ENCODE measurements around the gene BRPF3. TPM values are rescaled to one million over a fixed set of nuclear protein-coding genes. Genes with fewer than 3 reads are reported as not detected.
"Not testable (repeated sequence)": the region's sequence is repeated elsewhere in the genome, so short reads cannot be mapped to it uniquely, and the experiment has no call there.

Gene BRPF3
- total RNA-seq, 4 donors from 2014 or later: 14.9 to 35.5 (median 28.2) TPM

GRCh38 chr6:36216559-36216958 is 20.0 kb downstream of the BRPF3 start:
- in situ Hi-C loops (cut with MboI; ENCODE audit: low sequenced_read_pairs in 4 of 4): no loop called here
- Histone ChIP-seq H3K4me1 (no peaks in the 10 kb centered on the region), H3K36me3 (peaks cover under 1 to 84% of the 10 kb centered on the region in 2 donors), H3K4me3 (no peak overlapping the region), H3K27me3 (no peaks in the 10 kb centered on the region), H3K9me3 (no peaks in the 10 kb centered on the region), H3K27ac (no peak overlapping the region)
- no peak for TF ChIP-seq CTCF (IDR thresholded peaks at IDR 0.05 in 4 of 5, conservative IDR thresholded peaks at IDR 0.05 in 1 of 5)
- TF ChIP-seq POLR2A (IDR thresholded peaks at IDR 0.05): no peak
- ATAC-seq: no peak
- intact Hi-C loops (cut with DNase I; ENCODE audit: low total_unique reads): no loop called here
- no peak for DNase-seq

DNA sequence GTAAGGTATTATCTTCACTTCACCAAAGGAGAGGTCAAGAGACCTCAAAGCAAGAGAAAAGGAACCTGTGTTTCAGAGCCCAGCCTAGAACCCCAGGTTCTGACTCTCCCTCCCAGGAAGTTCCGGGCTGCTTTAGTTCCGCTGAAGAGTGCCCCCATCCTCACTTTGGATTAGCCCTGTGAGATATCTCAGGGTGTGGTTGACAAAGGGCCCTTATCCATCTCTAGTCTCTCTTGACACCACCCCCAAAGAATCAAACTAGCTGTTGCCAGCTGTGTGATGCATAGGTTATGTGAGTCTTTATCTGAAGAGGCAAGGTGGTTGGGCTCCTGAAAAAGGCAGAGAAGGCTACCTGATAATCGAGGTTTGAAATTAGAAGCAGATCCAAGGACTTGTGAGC is 20.6 kb downstream of the BRPF3 start:
- in situ Hi-C loops (cut with MboI; ENCODE audit: low sequenced_read_pairs in 4 of 4): no loop called here
- no peaks in the 10 kb centered on the region for H3K4me1 ChIP-seq
- H3K27me3 ChIP-seq: no peaks in the 10 kb centered on the region
- DNase-seq (no peak), ATAC-seq (no peak)
- intact Hi-C loops (cut with DNase I; ENCODE audit: low total_unique reads): no loop called here
- H3K4me3 ChIP-seq: no peak overlapping the region
- no peaks in the 10 kb centered on the region for H3K9me3 ChIP-seq
- peaks cover 0 to 81% of the 10 kb centered on the region in 2 donors for H3K36me3 ChIP-seq
- TF ChIP-seq CTCF (IDR thresholded peaks at IDR 0.05 in 4 of 5, conservative IDR thresholded peaks at IDR 0.05 in 1 of 5) (no peak), POLR2A (IDR thresholded peaks at IDR 0.05) (no peak)
- H3K27ac ChIP-seq: no peak overlapping the region

DNA sequence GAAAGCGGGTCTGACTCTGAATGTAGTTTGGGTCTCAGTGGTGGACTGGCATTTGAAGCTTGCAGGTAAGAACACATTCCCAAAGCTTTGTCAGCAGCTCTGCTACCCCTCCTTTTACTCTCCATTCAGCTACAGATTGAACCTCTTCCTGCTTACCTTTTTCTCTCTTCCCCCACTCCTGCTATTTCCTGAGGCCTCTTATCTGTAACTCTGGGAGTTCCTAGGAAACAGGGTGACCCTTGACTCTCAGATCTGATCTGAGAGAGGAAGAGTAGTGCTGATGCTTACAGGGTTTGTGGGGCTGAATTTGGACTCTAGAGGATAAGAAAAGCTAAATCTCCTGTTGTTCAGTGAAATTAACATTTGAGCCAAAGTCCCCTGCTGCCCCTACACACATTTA is 21.4 kb downstream of the BRPF3 start:
- intact Hi-C loops (cut with DNase I; ENCODE audit: low total_unique reads) (no loop called here), in situ Hi-C loops (cut with MboI; ENCODE audit: low sequenced_read_pairs in 4 of 4) (no loop called here)
- Histone ChIP-seq H3K27ac (no peak overlapping the region), H3K9me3 (no peaks in the 10 kb centered on the region), H3K4me3 (no peak overlapping the region), H3K27me3 (no peaks in the 10 kb centered on the region), H3K4me1 (no peaks in the 10 kb centered on the region), H3K36me3 (peaks cover 0 to 86% of the 10 kb centered on the region in 2 donors)
- no peak for TF ChIP-seq CTCF (IDR thresholded peaks at IDR 0.05 in 4 of 5, conservative IDR thresholded peaks at IDR 0.05 in 1 of 5)
- TF ChIP-seq POLR2A (IDR thresholded peaks at IDR 0.05): no peak
- no peak for ATAC-seq
- DNase-seq: no peak

- H3K27ac ChIP-seq; intact Hi-C loops (cut with DNase I; ENCODE audit: low total_unique reads); H3K27me3 ChIP-seq; ATAC-seq; H3K4me3 ChIP-seq; H3K9me3 ChIP-seq; DNase-seq; H3K4me1 ChIP-seq; in situ Hi-C loops (cut with MboI; ENCODE audit: low sequenced_read_pairs in 4 of 4): not testable (repeated sequence)
- peaks cover 0 to 85% of the 10 kb centered on the region in 2 donors for H3K36me3 ChIP-seq
These were observed 22.0 kb downstream of the BRPF3 start for GRCh38 chr6:36218516-36218915.

DNA sequence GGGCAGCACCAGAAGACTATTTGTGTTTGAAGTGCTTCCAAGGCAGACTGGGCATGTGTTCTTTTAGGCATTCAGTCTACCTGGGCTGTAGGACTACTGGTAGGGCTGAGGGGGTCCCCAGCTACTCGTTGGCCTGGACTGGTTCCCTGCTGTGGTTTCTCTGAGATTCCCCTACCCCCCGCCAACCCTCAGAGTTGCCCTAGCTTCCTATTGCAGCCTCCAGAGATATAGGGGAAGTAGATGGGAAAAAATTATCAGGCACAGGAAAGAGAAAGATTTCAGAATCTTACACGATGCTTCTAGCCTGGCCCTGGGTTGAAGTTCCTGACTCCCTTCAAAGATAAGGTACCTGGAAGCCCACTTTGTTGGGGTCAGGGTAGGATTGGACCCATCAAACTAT is 22.5 kb downstream of the BRPF3 start:
- in situ Hi-C loops (cut with MboI; ENCODE audit: low sequenced_read_pairs in 4 of 4): no loop called here
- H3K4me1 ChIP-seq: no peaks in the 10 kb centered on the region
- ATAC-seq (no peak), DNase-seq (no peak)
- intact Hi-C loops (cut with DNase I; ENCODE audit: low total_unique reads): no loop called here
- H3K9me3 ChIP-seq: no peaks in the 10 kb centered on the region
- no peak overlapping the region for H3K27ac ChIP-seq
- no peak for TF ChIP-seq POLR2A (IDR thresholded peaks at IDR 0.05)
- no peak for TF ChIP-seq CTCF (IDR thresholded peaks at IDR 0.05 in 4 of 5, conservative IDR thresholded peaks at IDR 0.05 in 1 of 5)
- no peak overlapping the region for H3K4me3 ChIP-seq
- H3K27me3 ChIP-seq: no peaks in the 10 kb centered on the region
- peaks cover 0 to 80% of the 10 kb centered on the region in 2 donors for H3K36me3 ChIP-seq

Data from gastrocnemius medialis (tissue), 4 donors.